T-helper 2 cell treated with Interferon-gamma antibody and Interleukin-4, amounts not matched to agents 100 ng/mL and 5 ng/mL, for 36 hours (primary cell): ENCODE data around the gene KMO. TPM values are rescaled to one million over a fixed set of nuclear protein-coding genes. Genes with fewer than 3 reads are reported as not detected.

Experiments used
- intact Hi-C: fragments of 100-400 bp; cut with micrococcal nuclease; formaldehyde crosslinking; loops from one replicate; pipeline ENCODE4 v1.15.1; 2023
- total RNA-seq: library from RNA; stranded (reverse); gene quantifications from 2 replicates; pipeline ENCODE4 v1.2.3, GENCODE V29; 2022

Gene KMO
- total RNA-seq, 1 donor from 2014 or later = not detected

GRCh38 chr1:241645199-241645598 is 113.0 kb downstream of the KMO start:
- intact Hi-C loops = loop anchor here (10.0 kb wide), 1 partner anchor 1610 kb away; the partner anchor contains the start of genes CEP170 and SDCCAG8

Other genes starting within 250 kb of the KMO start
- not detected in 2 replicates for gene RGS7, start 175.2 kb upstream of the KMO start, total RNA-seq
- gene FH, start 12.6 kb upstream of the KMO start, total RNA-seq = 73.2 and 78.6 TPM in 2 replicates
- gene CHML, start 108.0 kb downstream of the KMO start, total RNA-seq = 13.2 and 13.7 TPM in 2 replicates
- gene OPN3, start 108.0 kb downstream of the KMO start, total RNA-seq = 12.4 and 13.6 TPM in 2 replicates
- not detected in 2 replicates for gene WDR64, start 119.9 kb downstream of the KMO start, total RNA-seq